Panc1 (cell line): Measurements from ENCODE around the gene MARCHF2.

ENCODE experiments used
- CTCF ChIP-seq: fragments of 450-650 bp; IDR thresholded peaks from 2 replicates; pipeline ENCODE4 v1.5.1; 2017; ENCODE audit warnings: mild to moderate bottlenecking
- SIN3A ChIP-seq: IDR thresholded peaks from 2 replicates; pipeline ENCODE4 v1.6.1; 2012; ENCODE audit warnings: low read depth, mild to moderate bottlenecking, low read length, moderate library complexity, borderline replicate concordance; ENCODE audit not compliant: insufficient read depth

- TF ChIP-seq SIN3A, result no peak
- no peak for TF ChIP-seq CTCF
Observed at GRCh38 chr19:8390617-8390981, 22.5 kb upstream of the MARCHF2 start.
